GM23338 (cell line): ENCODE results near the gene FRMD4A.

Experiments
- CREB1 ChIP-seq: fragments of 250-450 bp; sonication (Bioruptor Pico); IDR thresholded peaks from 2 replicates; pipeline ENCODE4 v1.5.0; 2020; ENCODE audit warnings: low read depth, mild to moderate bottlenecking, moderate library complexity
- EZH2 ChIP-seq: fragments of 200-600 bp; sonication (generic); IDR thresholded peaks from one replicate; pipeline ENCODE4 v1.8.0; 2017; ENCODE audit warnings: antibody characterized with exemption, mild to moderate bottlenecking, low read depth; ENCODE audit not compliant: unreplicated experiment
- EZH2phosphoT487 ChIP-seq: fragments of 200-600 bp; sonication (generic); IDR thresholded peaks from one replicate; pipeline ENCODE4 v1.8.1; 2018; ENCODE audit warnings: antibody characterized with exemption; ENCODE audit not compliant: unreplicated experiment
- JUNB ChIP-seq: IDR thresholded peaks from one replicate; pipeline ENCODE4 v1.6.1; 2016; ENCODE audit warnings: antibody characterized with exemption; ENCODE audit not compliant: unreplicated experiment
- NANOG ChIP-seq: IDR thresholded peaks from 2 replicates; pipeline ENCODE4 v1.6.1; 2016; ENCODE audit warnings: antibody characterized with exemption, borderline replicate concordance
- POLR2AphosphoS5 ChIP-seq: IDR thresholded peaks from 2 replicates; pipeline ENCODE4 v1.6.1; 2016; ENCODE audit warnings: antibody characterized with exemption, low read depth
- STAT1 ChIP-seq: IDR thresholded peaks from one replicate; pipeline ENCODE4 v1.6.1; 2016; ENCODE audit warnings: antibody characterized with exemption; ENCODE audit not compliant: unreplicated experiment
- ZNF114 ChIP-seq: fragments of 250-450 bp; sonication (Bioruptor Pico); IDR thresholded peaks from 2 replicates; pipeline ENCODE4 v1.5.0; 2020; ENCODE audit warnings: mild to moderate bottlenecking, moderate library complexity
- ZNF331 ChIP-seq: fragments of 250-450 bp; sonication (Bioruptor Pico); IDR thresholded peaks from 2 replicates; pipeline ENCODE4 v1.5.0; 2020; ENCODE audit warnings: low read depth, mild to moderate bottlenecking, moderate library complexity
- TF ChIP-seq, protein P1 (sequence below), 2 experiments: fragments of 200-600 bp in 1 of 2; sonication (generic) in 1 of 2; conservative IDR thresholded peaks; 2 replicates each; pipeline versions ENCODE4 v1.5.1 to v1.6.1; 2016 to 2017; ENCODE audit warnings: antibody characterized with exemption in 2 of 2, low read depth in 2 of 2, mild to moderate bottlenecking in 2 of 2, moderate library complexity in 1 of 2
- TF ChIP-seq, protein P2 (sequence below): IDR thresholded peaks from one replicate; pipeline ENCODE4 v1.6.1; 2018; ENCODE audit warnings: antibody characterized with exemption; ENCODE audit not compliant: unreplicated experiment
- TF ChIP-seq, protein P3 (sequence below): IDR thresholded peaks from 2 replicates; pipeline ENCODE4 v1.6.1; 2016; ENCODE audit warnings: antibody characterized with exemption
- TF ChIP-seq, protein P4 (sequence below): fragments of 250-450 bp; sonication (Bioruptor Pico); IDR thresholded peaks from 2 replicates; pipeline ENCODE4 v1.5.0; 2020; ENCODE audit warnings: mild to moderate bottlenecking, moderate library complexity

DNA sequence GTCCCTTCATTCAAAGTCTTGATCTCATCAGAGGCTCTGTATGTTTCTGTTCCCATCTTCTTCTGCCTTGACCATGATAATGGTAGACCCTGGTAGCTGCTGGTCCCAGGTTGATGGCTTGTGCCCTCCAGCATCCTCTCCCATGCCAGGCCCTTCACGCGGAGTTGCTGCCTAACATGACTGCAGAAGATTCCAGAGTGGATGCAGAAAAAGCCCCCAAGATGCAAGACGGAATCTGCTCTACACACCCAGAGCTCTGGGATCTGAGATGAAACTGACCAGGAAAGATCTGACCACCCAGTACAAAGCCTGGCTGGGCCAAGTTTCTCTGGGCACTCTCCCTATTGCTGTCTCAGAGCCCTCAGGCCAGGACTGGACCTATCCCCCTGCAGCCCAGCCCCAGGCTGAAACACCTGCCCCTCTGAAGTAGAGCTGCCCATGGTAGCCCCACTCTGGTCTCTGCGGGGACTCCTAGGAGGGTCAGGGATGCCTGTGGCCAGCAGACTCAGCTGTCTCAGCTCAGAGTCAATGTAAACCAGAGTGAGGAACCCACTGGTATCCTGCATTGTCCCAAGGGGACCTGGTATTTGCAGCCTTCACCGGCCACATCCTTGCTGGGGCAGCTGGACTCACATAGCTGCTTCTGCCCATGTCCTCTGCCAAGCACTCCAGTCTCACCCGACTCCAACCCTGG is 9.5 kb upstream of the FRMD4A start:
- TF ChIP-seq, protein P1, sequence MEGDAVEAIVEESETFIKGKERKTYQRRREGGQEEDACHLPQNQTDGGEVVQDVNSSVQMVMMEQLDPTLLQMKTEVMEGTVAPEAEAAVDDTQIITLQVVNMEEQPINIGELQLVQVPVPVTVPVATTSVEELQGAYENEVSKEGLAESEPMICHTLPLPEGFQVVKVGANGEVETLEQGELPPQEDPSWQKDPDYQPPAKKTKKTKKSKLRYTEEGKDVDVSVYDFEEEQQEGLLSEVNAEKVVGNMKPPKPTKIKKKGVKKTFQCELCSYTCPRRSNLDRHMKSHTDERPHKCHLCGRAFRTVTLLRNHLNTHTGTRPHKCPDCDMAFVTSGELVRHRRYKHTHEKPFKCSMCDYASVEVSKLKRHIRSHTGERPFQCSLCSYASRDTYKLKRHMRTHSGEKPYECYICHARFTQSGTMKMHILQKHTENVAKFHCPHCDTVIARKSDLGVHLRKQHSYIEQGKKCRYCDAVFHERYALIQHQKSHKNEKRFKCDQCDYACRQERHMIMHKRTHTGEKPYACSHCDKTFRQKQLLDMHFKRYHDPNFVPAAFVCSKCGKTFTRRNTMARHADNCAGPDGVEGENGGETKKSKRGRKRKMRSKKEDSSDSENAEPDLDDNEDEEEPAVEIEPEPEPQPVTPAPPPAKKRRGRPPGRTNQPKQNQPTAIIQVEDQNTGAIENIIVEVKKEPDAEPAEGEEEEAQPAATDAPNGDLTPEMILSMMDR (conservative IDR thresholded peaks at IDR 0.05; ENCODE audit: low read depth in 2 of 2) = no peak
- TF ChIP-seq POLR2AphosphoS5 (no peak), EZH2 (no peak), EZH2phosphoT487 (no peak), ZNF331 (CRISPR knock-in tag) (no peak), NANOG (no peak), STAT1 (no peak), ZNF114 (CRISPR knock-in tag) (no peak), CREB1 (CRISPR knock-in tag) (no peak), JUNB (no peak)
- TF ChIP-seq, protein P2, sequence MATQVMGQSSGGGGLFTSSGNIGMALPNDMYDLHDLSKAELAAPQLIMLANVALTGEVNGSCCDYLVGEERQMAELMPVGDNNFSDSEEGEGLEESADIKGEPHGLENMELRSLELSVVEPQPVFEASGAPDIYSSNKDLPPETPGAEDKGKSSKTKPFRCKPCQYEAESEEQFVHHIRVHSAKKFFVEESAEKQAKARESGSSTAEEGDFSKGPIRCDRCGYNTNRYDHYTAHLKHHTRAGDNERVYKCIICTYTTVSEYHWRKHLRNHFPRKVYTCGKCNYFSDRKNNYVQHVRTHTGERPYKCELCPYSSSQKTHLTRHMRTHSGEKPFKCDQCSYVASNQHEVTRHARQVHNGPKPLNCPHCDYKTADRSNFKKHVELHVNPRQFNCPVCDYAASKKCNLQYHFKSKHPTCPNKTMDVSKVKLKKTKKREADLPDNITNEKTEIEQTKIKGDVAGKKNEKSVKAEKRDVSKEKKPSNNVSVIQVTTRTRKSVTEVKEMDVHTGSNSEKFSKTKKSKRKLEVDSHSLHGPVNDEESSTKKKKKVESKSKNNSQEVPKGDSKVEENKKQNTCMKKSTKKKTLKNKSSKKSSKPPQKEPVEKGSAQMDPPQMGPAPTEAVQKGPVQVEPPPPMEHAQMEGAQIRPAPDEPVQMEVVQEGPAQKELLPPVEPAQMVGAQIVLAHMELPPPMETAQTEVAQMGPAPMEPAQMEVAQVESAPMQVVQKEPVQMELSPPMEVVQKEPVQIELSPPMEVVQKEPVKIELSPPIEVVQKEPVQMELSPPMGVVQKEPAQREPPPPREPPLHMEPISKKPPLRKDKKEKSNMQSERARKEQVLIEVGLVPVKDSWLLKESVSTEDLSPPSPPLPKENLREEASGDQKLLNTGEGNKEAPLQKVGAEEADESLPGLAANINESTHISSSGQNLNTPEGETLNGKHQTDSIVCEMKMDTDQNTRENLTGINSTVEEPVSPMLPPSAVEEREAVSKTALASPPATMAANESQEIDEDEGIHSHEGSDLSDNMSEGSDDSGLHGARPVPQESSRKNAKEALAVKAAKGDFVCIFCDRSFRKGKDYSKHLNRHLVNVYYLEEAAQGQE = no peak
- TF ChIP-seq, protein P3, sequence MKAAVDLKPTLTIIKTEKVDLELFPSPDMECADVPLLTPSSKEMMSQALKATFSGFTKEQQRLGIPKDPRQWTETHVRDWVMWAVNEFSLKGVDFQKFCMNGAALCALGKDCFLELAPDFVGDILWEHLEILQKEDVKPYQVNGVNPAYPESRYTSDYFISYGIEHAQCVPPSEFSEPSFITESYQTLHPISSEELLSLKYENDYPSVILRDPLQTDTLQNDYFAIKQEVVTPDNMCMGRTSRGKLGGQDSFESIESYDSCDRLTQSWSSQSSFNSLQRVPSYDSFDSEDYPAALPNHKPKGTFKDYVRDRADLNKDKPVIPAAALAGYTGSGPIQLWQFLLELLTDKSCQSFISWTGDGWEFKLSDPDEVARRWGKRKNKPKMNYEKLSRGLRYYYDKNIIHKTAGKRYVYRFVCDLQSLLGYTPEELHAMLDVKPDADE = no peak
- TF ChIP-seq, protein P4, sequence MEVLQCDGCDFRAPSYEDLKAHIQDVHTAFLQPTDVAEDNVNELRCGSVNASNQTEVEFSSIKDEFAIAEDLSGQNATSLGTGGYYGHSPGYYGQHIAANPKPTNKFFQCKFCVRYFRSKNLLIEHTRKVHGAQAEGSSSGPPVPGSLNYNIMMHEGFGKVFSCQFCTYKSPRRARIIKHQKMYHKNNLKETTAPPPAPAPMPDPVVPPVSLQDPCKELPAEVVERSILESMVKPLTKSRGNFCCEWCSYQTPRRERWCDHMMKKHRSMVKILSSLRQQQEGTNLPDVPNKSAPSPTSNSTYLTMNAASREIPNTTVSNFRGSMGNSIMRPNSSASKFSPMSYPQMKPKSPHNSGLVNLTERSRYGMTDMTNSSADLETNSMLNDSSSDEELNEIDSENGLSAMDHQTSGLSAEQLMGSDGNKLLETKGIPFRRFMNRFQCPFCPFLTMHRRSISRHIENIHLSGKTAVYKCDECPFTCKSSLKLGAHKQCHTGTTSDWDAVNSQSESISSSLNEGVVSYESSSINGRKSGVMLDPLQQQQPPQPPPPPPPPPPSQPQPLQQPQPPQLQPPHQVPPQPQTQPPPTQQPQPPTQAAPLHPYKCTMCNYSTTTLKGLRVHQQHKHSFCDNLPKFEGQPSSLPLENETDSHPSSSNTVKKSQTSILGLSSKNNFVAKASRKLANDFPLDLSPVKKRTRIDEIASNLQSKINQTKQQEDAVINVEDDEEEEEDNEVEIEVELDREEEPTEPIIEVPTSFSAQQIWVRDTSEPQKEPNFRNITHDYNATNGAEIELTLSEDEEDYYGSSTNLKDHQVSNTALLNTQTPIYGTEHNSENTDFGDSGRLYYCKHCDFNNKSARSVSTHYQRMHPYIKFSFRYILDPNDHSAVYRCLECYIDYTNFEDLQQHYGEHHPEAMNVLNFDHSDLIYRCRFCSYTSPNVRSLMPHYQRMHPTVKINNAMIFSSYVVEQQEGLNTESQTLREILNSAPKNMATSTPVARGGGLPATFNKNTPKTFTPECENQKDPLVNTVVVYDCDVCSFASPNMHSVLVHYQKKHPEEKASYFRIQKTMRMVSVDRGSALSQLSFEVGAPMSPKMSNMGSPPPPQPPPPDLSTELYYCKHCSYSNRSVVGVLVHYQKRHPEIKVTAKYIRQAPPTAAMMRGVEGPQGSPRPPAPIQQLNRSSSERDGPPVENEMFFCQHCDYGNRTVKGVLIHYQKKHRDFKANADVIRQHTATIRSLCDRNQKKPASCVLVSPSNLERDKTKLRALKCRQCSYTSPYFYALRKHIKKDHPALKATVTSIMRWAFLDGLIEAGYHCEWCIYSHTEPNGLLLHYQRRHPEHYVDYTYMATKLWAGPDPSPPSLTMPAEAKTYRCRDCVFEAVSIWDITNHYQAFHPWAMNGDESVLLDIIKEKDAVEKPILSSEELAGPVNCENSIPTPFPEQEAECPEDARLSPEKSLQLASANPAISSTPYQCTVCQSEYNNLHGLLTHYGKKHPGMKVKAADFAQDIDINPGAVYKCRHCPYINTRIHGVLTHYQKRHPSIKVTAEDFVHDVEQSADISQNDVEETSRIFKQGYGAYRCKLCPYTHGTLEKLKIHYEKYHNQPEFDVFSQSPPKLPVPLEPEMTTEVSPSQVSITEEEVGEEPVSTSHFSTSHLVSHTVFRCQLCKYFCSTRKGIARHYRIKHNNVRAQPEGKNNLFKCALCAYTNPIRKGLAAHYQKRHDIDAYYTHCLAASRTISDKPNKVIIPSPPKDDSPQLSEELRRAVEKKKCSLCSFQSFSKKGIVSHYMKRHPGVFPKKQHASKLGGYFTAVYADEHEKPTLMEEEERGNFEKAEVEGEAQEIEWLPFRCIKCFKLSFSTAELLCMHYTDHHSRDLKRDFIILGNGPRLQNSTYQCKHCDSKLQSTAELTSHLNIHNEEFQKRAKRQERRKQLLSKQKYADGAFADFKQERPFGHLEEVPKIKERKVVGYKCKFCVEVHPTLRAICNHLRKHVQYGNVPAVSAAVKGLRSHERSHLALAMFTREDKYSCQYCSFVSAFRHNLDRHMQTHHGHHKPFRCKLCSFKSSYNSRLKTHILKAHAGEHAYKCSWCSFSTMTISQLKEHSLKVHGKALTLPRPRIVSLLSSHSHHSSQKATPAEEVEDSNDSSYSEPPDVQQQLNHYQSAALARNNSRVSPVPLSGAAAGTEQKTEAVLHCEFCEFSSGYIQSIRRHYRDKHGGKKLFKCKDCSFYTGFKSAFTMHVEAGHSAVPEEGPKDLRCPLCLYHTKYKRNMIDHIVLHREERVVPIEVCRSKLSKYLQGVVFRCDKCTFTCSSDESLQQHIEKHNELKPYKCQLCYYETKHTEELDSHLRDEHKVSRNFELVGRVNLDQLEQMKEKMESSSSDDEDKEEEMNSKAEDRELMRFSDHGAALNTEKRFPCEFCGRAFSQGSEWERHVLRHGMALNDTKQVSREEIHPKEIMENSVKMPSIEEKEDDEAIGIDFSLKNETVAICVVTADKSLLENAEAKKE (CRISPR knock-in tag) = no peak
